BE2C (cell line): ENCODE data around the gene SMAD7.

ENCODE experiments used
- DNase-seq: peaks from one replicate; pipeline ENCODE4 v3.0.0-alpha.2; 2020
- H3K27me3 ChIP-seq: fragments of 250-450 bp; sonication (Bioruptor Pico); 2 replicates; pipeline ENCODE4 v1.5.1; 2020; ENCODE audit warnings: mild to moderate bottlenecking
- H3K36me3 ChIP-seq: fragments of 250-450 bp; sonication (Bioruptor Pico); 2 replicates; pipeline ENCODE4 v1.5.1; 2020; ENCODE audit warnings: mild to moderate bottlenecking
- H3K4me1 ChIP-seq: fragments of 250-450 bp; sonication (Bioruptor Pico); 2 replicates; pipeline ENCODE4 v1.5.1; 2020
- H3K4me3 ChIP-seq: 2 replicates; pipeline ENCODE4 v1.5.1; 2011; ENCODE audit warnings: low read depth, low read length
- H3K9me3 ChIP-seq: fragments of 250-450 bp; sonication (Bioruptor Pico); 2 replicates; pipeline ENCODE4 v1.5.1; 2020
- CTCF ChIP-seq: IDR thresholded peaks from 2 replicates; pipeline ENCODE4 v1.5.1; 2012; ENCODE audit warnings: mild to moderate bottlenecking, low read depth, low read length

The SMAD7 gene

GRCh38 chr18:48902023-48902855 is 48.5 kb downstream of the SMAD7 start:
- peak; percentile 84 for DNase-seq
- peaks cover 10% of the 10 kb centered on the region; the same call in 1 of the 2 replicates for H3K4me1 ChIP-seq
- no peaks in the 10 kb centered on the region for H3K36me3 ChIP-seq
- no peaks in the 10 kb centered on the region for H3K9me3 ChIP-seq
- no peaks in the 10 kb centered on the region for H3K27me3 ChIP-seq
- TF ChIP-seq CTCF: no peak
- no peak overlapping the region for H3K4me3 ChIP-seq

GRCh38 chr18:48901145-48902022 is 49.4 kb downstream of the SMAD7 start:
- H3K4me1 ChIP-seq: peaks cover 10% of the 10 kb centered on the region; the same call in 1 of the 2 replicates
- no peak for DNase-seq
- TF ChIP-seq CTCF: no peak

GRCh38 chr18:48900469-48900868 is 50.3 kb downstream of the SMAD7 start:
- peaks cover 10% of the 10 kb centered on the region; the same call in 1 of the 2 replicates for H3K4me1 ChIP-seq
- DNase-seq: no peak
- TF ChIP-seq CTCF: no peak
- H3K4me3 ChIP-seq: no peak overlapping the region
- no peaks in the 10 kb centered on the region for H3K27me3 ChIP-seq
- H3K36me3 ChIP-seq: no peaks in the 10 kb centered on the region
- H3K9me3 ChIP-seq: no peaks in the 10 kb centered on the region

More at GRCh38 chr18:48901145-48902022, 49.4 kb downstream of the SMAD7 start:
- no peaks in the 10 kb centered on the region for H3K27me3 ChIP-seq
- H3K9me3 ChIP-seq: no peaks in the 10 kb centered on the region
- H3K4me3 ChIP-seq: no peak overlapping the region
- H3K36me3 ChIP-seq: no peaks in the 10 kb centered on the region

GRCh38 chr18:48899558-48900174 is 51.1 kb downstream of the SMAD7 start:
- no peaks in the 10 kb centered on the region for H3K27me3 ChIP-seq
- H3K4me1 ChIP-seq: peaks cover 10% of the 10 kb centered on the region; the same call in 1 of the 2 replicates
- H3K9me3 ChIP-seq: no peaks in the 10 kb centered on the region
- H3K36me3 ChIP-seq: no peaks in the 10 kb centered on the region
- TF ChIP-seq CTCF: no peak
- H3K4me3 ChIP-seq: no peak overlapping the region
- DNase-seq: no peak

GRCh38 chr18:48898521-48898920 is 52.2 kb downstream of the SMAD7 start:
- no peaks in the 10 kb centered on the region for H3K27me3 ChIP-seq
- H3K4me3 ChIP-seq: no peak overlapping the region
- no peaks in the 10 kb centered on the region for H3K9me3 ChIP-seq
- no peak for TF ChIP-seq CTCF
- H3K4me1 ChIP-seq: peaks cover 10% of the 10 kb centered on the region; the same call in 1 of the 2 replicates
- DNase-seq: no peak
- no peaks in the 10 kb centered on the region for H3K36me3 ChIP-seq
